HuH-7.5 (cell line): Measurements from ENCODE around the gene ACE2.
"Not testable (repeated sequence)": the region's sequence is repeated elsewhere in the genome, so short reads cannot be mapped to it uniquely, and the experiment has no call there.

Experiments used
- DNase-seq: peaks from one replicate; pipeline ENCODE4 v3.0.0; 2011; ENCODE audit warnings: low spot score

ACE2 gene

GRCh38 chrX:15600745-15601144, at the start of gene ACE2:
Gene ACE2 (minus strand): TSS chrX:15600960. CDS start chrX:15600911, 49 bp downstream.
- DNase-seq: no peak

DNA sequence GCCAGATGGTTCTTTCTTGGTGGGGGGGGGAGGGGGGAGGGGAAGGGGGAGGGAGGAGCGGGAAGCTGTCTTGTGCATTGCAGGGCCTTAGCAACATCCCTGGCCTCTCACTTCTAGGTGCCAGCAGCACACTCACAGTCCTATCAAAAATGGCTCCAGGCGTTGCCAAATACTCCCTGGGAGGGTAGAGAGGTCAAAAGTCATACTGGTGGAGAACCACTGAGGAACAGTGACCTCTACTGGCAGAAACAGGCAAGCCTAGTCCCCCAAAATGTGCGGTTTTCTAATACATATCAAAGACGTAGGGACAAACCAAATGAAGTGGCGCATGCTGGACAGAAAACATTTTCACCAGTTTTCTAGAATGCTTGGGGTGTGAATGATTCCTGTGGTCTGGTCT, 46.8 kb upstream of the ACE2 start:
- DNase-seq: not testable (repeated sequence)

- DNase-seq: no peak
These were observed 45.8 kb upstream of the ACE2 start for GRCh38 chrX:15646543-15646942.

DNA sequence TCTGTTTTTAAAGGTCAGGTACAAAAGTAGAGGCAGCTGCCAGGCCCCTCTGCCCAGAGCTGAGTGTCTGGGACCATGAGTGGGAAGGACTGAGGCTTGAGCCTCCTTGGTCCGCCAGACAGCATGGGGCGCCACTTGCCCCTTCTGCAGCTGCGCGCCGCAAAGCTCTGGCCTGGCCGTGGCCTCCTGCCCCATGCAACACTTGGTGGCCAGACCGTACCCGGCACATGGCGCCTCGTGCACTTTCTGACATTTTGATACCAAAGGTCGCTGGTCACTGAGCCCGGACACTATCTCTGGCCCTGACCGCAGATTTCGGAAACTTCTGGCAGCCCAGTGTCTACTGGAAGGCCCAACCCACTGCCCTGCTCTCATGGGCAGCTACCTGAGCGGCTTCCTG, 45.3 kb upstream of the ACE2 start:
- no peak for DNase-seq

DNA sequence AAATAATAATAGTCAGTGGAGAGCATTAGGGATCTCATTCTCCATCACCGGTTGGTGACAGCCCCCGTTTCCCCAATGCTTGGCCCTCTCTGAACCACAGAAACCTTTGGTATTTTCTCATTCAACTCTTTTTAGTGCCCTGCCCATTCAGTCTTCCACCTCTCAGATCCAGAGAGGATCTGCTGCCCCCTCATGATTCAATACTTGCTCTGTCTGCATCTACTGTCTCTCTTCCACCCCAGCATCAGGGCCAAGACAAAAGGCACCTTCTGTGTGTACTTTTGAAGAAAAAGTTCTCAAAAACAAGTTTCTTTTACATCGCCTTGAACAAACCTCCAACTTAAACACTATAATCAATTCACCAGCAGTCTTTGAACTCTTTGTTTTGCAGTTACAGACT, 44.5 kb upstream of the ACE2 start:
- no peak for DNase-seq

DNA sequence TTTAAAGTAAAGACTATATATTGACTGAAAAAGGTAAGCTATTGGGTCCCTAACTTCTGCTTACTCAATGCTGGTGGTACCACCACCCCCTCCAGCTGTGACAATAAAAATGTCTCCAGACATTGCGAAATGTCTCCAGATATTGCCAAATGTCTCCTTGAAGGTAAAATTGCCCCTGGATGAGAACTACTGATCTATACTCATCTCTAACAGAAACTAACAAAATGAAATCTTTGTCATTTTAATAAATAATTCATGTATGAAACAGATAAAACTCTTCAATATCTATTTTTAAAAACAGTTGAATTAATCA, 43.8 kb upstream of the ACE2 start:
- no peak for DNase-seq

- DNase-seq: no peak
These were observed 43.2 kb upstream of the ACE2 start for GRCh38 chrX:15643786-15644559.

- no peak for DNase-seq
These were observed 30.9 kb upstream of the ACE2 start for GRCh38 chrX:15631637-15632036.

GRCh38 chrX:15623054-15623453, 22.3 kb upstream of the ACE2 start:
- DNase-seq: no peak

DNA sequence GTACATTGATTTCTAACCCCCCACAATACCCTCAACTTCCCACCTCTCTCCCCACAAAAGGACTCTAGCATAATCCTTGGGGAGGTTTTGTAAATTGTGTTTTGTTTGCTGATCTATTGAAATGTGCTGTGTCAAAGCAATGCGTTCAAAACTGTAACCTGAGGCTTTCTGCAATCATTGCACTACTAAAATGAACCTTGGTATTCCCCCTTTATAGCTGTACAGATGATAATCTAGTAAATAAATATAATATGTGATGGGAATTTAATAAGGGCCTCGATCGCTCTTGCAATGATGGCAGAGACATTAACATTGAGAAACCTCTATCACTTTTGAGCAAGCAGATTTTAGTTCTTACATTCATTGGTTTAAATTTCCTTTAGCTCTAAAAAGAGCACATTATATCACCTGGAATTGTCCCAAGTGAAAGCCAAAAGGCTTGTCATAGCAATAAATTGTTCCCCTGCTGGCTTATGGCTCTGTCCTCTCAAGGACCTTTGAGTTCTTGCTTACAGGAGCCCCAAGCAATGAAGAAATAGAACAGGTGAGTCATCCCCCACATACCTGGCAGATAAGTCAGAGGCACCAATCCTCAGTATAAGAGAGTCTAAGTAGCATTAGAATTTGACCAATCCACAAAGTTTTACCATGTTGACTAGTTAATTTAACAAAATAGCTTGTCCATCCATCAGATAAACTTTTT, 18.4 kb upstream of the ACE2 start:
- no peak for DNase-seq

- no peak for DNase-seq
These were observed 16.4 kb upstream of the ACE2 start for GRCh38 chrX:15617111-15617510.

DNA sequence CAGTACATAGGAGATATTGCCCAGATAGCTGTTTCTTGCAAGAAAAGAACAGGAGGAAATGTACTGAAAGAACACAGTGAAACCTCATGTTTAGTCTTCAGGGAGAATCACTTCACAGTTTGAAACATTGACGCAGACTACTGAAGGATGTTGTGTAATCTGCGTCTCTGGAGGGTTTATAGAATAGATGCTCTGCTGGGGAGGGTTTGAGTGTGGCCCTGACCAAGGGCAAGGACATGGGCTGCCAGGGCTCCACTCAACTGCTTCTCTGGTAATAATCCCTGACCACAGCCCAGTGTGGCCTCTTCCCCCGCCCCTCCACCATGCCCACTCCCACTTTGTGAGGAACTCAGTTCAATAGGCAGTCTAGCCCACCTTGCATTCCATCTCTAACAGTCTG, 15.8 kb upstream of the ACE2 start:
- DNase-seq: no peak

- no peak for DNase-seq
These were observed 6.3 kb upstream of the ACE2 start for GRCh38 chrX:15607067-15607466.

- no peak for DNase-seq
These were observed 5.4 kb upstream of the ACE2 start for GRCh38 chrX:15606136-15606535.

- no peak for DNase-seq
These were observed 4.5 kb upstream of the ACE2 start for GRCh38 chrX:15605226-15605625.

GRCh38 chrX:15602761-15603160, 2.0 kb upstream of the ACE2 start:
- DNase-seq: no peak

DNA sequence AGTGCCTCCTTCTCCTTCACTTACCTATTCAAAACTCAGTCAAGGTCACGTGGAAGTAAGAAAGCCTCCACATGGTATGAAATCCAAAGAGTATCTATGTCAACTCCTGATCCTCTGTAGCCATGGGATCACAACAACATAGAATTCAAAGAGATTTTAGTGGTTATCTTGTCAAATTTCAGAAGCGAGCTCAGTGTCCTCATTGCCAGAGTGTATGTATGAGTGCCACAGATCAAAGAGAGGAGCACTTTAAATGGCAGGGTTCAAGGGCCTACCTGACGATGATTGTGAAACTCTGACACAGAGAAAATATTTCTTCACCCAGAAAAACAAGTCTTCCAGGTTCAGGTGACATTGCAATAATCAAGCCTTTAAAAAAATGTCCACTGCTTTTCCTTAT, 1.2 kb upstream of the ACE2 start:
- no peak for DNase-seq

DNA sequence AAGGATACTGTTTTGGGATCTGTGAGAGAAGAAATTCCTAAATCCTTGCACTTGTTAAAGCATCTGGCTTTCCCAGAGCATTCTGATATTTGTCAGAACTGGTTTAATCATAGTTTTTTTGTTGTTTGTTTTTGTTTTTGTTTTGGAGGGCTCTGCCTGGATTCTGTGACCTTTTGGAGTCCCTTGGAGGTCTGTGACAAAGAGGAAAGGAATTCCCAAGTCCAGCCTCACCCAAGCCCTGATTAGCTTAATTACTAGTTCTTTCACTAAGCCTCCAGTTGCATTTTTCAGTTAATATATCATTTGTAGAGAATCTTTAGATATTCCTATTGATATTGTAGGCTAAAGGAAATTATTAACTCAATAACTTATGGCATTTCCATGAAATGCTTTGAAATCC, 711 bp downstream of the ACE2 start:
- no peak for DNase-seq

DNA sequence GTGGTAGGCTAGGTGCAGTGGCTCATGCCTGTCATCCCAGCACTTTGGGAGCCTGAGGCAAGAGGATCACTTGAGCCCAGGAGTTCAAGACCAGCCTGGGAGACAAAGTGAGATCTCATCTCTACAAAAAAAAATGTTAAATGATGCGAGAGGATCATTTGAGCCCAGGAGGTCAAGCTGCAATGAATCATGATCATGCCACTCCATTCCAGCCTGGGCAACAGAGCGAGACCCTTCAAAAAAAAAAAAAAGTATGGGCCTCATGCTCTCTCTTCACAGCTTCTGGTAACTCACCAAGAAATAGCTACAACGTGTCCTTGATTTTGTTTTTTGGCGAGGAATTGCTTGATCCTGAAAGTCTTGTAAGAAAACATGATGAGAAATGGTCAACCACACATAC, 1.3 kb downstream of the ACE2 start:
- no peak for DNase-seq

DNA sequence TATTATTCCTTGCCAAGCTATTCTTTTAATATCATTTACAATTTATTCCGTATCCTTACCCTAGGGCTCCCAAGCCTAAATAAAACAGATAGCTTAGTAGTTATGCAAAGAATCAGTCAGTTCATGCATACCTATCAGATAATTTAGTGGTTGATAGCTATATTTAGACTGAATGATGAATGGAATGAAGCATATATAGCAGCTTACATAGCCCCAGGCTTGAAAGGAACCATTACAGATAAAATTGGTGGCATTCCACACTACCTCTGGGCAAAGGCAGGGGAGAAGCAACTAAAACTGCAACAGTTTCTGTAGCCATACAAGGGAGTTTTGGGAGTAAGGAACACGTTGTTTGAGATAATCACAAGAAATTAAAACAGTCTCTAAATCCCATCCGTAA, 2.7 kb downstream of the ACE2 start:
- no peak for DNase-seq

DNA sequence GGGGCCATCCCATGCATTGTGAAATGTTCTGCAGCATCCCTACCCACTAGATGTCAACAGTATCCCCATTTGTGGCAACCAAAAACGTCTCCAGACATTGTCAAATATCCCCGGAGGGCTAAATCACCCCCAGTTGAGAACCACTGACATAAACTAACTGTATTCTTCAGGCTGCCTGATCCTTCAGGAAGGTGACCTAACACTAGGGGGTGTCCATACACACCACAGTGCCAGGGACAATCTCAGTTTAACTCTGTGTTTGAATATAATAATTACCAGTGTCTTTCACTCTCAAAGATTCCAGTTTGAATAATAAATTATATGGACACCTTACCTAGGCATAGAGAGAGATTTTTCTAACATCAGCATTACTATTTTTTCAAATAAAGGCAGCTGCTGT, 6.4 kb downstream of the ACE2 start:
- DNase-seq: no peak

DNA sequence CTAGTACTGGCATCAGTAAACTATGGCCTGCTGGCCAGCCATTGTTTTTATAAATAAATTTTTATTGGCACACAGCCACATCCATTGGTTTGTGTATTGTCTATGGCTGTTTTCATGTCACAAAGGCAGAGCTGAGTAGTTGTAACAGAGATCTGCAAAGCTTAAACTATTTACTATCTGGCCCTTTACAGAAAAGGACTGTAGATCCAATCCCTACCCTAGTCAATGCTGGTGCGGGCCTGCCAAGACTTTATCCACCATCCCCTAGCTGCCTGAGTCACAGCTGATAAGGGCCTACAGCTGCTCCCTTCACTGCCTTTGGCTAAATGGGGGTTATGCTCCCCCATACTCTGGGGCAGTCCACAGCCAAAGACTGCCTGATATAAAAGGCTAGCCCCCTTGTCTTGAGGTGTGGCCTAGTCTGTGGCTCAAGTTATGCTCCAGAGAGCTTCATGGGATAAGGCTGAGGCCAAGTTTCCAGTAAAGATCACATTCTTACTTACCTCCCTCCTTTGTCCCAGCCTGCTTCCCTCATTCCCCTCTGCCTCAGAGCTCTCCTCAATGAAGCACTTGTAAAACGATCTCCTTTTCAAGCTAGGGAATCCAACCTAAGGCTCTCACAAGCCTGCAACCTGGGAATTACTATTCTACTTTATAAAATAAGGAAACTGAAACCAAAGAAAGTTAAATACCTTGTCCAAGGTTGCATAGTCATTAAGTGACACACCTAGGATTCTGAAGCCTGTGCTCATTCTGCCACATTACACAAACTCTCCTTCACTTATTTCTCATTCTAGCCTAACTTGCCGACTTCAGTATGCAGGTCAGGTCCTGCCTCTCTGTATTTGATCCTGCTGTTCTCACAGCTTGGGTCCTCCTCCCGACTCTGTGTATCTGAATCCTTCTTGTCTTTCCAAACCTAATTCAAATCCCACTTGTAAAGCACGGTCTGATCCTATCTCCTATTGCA, 20.7 kb downstream of the ACE2 start:
- DNase-seq: no peak

DNA sequence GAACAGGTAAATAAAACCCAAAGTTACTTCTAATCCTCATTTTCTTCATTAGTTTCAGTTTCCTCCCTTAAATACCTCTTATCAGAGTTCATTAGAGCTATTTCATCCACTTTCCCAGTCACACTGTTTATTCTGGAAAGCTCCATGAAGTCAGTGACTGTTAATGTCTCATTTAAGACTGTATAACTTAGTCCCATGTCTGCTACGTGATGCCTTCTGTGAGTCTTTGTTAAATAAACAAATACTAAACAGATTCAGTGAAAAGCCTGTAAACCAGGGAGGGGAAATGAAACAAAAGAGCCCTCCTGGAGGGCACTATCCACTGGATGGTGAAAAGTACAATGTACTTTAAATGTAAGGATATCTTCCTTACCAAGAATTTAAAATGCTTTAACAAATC, 24.7 kb downstream of the ACE2 start:
- no peak for DNase-seq
